ENCODE measurements around the gene CLDN4. TPM values are rescaled to one million over a fixed set of nuclear protein-coding genes. Genes with fewer than 3 reads are reported as not detected.

The CLDN4 gene
- total and polyA plus RNA-seq, 2 experiments from 2014 or later: 11.6 to 19.4 TPM

DNA sequence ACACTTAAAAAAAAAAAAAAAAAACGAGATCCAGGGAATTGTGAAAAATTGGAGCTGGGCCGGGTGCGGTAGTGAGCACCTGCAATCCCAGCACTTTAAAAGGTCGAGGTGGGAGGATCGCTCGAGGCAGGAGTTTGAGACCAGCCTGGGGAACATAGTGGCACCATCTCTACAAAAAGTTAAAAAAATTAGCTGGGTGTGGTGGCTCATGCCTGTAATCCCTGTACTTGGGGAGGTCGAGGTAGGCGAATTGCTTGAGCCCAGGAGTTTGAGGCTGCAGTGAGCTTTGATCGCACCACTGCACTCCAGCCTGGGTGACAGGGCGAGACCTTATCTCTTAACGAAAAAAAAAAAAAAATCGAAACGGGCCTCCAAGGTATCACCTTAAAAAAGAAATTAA is 2.0 kb downstream of the CLDN4 start:
- no peaks in the 10 kb centered on the region for H3K36me3 ChIP-seq (ENCODE audit: insufficient read depth)
- Mint-ChIP-seq H3K36me3 (ENCODE audit: low read depth) (peaks cover 15% of the 10 kb centered on the region; the same call in 2 of the 3 replicates), H3K4me3 (peak overlapping the region; percentile 63), H3K4me1 (peaks cover 57% of the 10 kb centered on the region), H3K27me3 (ENCODE audit: insufficient read depth, low read depth, poor library complexity) (peaks cover 12% of the 10 kb centered on the region), H3K27ac (peak overlapping the region; percentile 92), H3K9me3 (peaks cover 15% of the 10 kb centered on the region)
- no peaks in the 10 kb centered on the region for H3K27me3 ChIP-seq (ENCODE audit: insufficient read depth)
- ATAC-seq: no peak
- no peak for TF ChIP-seq EZH2 (IDR thresholded peaks at IDR 0.05; ENCODE audit: low read depth, unreplicated experiment)
- no peak for TF ChIP-seq JUNB (IDR thresholded peaks at IDR 0.05; ENCODE audit: unreplicated experiment)
- TF ChIP-seq ZNF331 (CRISPR knock-in tag; IDR thresholded peaks at IDR 0.05; ENCODE audit: low read depth): no peak
- no peak for TF ChIP-seq POLR2AphosphoS5 (IDR thresholded peaks at IDR 0.05; ENCODE audit: low read depth)
- TF ChIP-seq CREB1 (CRISPR knock-in tag; IDR thresholded peaks at IDR 0.05; ENCODE audit: low read depth): no peak
- no peak for TF ChIP-seq ZNF114 (CRISPR knock-in tag; IDR thresholded peaks at IDR 0.05)
- TF ChIP-seq EZH2phosphoT487 (IDR thresholded peaks at IDR 0.05; ENCODE audit: unreplicated experiment): no peak
- TF ChIP-seq, protein P1, sequence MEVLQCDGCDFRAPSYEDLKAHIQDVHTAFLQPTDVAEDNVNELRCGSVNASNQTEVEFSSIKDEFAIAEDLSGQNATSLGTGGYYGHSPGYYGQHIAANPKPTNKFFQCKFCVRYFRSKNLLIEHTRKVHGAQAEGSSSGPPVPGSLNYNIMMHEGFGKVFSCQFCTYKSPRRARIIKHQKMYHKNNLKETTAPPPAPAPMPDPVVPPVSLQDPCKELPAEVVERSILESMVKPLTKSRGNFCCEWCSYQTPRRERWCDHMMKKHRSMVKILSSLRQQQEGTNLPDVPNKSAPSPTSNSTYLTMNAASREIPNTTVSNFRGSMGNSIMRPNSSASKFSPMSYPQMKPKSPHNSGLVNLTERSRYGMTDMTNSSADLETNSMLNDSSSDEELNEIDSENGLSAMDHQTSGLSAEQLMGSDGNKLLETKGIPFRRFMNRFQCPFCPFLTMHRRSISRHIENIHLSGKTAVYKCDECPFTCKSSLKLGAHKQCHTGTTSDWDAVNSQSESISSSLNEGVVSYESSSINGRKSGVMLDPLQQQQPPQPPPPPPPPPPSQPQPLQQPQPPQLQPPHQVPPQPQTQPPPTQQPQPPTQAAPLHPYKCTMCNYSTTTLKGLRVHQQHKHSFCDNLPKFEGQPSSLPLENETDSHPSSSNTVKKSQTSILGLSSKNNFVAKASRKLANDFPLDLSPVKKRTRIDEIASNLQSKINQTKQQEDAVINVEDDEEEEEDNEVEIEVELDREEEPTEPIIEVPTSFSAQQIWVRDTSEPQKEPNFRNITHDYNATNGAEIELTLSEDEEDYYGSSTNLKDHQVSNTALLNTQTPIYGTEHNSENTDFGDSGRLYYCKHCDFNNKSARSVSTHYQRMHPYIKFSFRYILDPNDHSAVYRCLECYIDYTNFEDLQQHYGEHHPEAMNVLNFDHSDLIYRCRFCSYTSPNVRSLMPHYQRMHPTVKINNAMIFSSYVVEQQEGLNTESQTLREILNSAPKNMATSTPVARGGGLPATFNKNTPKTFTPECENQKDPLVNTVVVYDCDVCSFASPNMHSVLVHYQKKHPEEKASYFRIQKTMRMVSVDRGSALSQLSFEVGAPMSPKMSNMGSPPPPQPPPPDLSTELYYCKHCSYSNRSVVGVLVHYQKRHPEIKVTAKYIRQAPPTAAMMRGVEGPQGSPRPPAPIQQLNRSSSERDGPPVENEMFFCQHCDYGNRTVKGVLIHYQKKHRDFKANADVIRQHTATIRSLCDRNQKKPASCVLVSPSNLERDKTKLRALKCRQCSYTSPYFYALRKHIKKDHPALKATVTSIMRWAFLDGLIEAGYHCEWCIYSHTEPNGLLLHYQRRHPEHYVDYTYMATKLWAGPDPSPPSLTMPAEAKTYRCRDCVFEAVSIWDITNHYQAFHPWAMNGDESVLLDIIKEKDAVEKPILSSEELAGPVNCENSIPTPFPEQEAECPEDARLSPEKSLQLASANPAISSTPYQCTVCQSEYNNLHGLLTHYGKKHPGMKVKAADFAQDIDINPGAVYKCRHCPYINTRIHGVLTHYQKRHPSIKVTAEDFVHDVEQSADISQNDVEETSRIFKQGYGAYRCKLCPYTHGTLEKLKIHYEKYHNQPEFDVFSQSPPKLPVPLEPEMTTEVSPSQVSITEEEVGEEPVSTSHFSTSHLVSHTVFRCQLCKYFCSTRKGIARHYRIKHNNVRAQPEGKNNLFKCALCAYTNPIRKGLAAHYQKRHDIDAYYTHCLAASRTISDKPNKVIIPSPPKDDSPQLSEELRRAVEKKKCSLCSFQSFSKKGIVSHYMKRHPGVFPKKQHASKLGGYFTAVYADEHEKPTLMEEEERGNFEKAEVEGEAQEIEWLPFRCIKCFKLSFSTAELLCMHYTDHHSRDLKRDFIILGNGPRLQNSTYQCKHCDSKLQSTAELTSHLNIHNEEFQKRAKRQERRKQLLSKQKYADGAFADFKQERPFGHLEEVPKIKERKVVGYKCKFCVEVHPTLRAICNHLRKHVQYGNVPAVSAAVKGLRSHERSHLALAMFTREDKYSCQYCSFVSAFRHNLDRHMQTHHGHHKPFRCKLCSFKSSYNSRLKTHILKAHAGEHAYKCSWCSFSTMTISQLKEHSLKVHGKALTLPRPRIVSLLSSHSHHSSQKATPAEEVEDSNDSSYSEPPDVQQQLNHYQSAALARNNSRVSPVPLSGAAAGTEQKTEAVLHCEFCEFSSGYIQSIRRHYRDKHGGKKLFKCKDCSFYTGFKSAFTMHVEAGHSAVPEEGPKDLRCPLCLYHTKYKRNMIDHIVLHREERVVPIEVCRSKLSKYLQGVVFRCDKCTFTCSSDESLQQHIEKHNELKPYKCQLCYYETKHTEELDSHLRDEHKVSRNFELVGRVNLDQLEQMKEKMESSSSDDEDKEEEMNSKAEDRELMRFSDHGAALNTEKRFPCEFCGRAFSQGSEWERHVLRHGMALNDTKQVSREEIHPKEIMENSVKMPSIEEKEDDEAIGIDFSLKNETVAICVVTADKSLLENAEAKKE (CRISPR knock-in tag; IDR thresholded peaks at IDR 0.05): no peak
- no peaks in the 10 kb centered on the region for H4K20me1 ChIP-seq (replicated peaks; ENCODE audit: insufficient read depth)
- H3K9me2 ChIP-seq (ENCODE audit: insufficient read depth): no peaks in the 10 kb centered on the region
- peak overlapping the region; percentile 80 for H3K4me2 ChIP-seq
- no peak for DNase-seq (ENCODE audit: low spot score)
- 0 out of 2 replicates have a peak, but pooled peaks cover 3% of the 10 kb centered on the region for H3F3A ChIP-seq (replicated peaks; ENCODE audit: low read depth)
- H3K4me1 ChIP-seq (ENCODE audit: insufficient read depth): peaks cover 55% of the 10 kb centered on the region
- no peak overlapping the region for H3K4me3 ChIP-seq
- H3K27ac ChIP-seq (ENCODE audit: low read depth): peak overlapping the region; percentile 94; the same call in 1 of the 2 replicates
- H2AFZ ChIP-seq: no peak overlapping the region
- no peaks in the 10 kb centered on the region for H3K79me2 ChIP-seq (replicated peaks; ENCODE audit: insufficient read depth)
